SU-DHL-6 (cell line): ENCODE measurements around the gene IGFL3.

Experiments used
- H2AFZ ChIP-seq: fragments of 200-600 bp; sonication (generic); 2 replicates; pipeline ENCODE4 v1.6.1; 2014; ENCODE audit warnings: low read depth, mild to moderate bottlenecking, moderate library complexity, mixed read lengths, antibody characterized with exemption, low read length; ENCODE audit not compliant: severe bottlenecking
- H3F3A ChIP-seq: fragments of 200-600 bp; shearing (Covaris generic); 2 replicates; pipeline ENCODE4 v1.6.0; 2016; ENCODE audit warnings: antibody characterized with exemption, mild to moderate bottlenecking; ENCODE audit not compliant: insufficient read depth
- H3K27ac ChIP-seq: fragments of 200-600 bp; sonication (generic); 2 replicates; pipeline ENCODE4 v1.5.1; 2016; ENCODE audit warnings: low read depth, mild to moderate bottlenecking, low read length, moderate library complexity, mixed read lengths
- H3K27me3 ChIP-seq: fragments of 200-600 bp; sonication (generic), shearing (Covaris generic); 2 replicates; pipeline ENCODE4 v1.6.0; 2014; ENCODE audit warnings: mild to moderate bottlenecking, low read length
- H3K36me3 ChIP-seq: fragments of 200-600 bp; sonication (generic); 2 replicates; pipeline ENCODE4 v1.6.1; 2014; ENCODE audit warnings: mild to moderate bottlenecking, low read length, mixed read lengths
- H3K4me2 ChIP-seq: fragments of 300-600, 200-600 bp; shearing (Covaris generic), sonication (generic); 2 replicates; pipeline ENCODE4 v1.6.0; 2014; ENCODE audit warnings: low read length, low read depth, mild to moderate bottlenecking; ENCODE audit not compliant: poor library complexity, severe bottlenecking
- H3K4me3 ChIP-seq: fragments of 200-600 bp; sonication (generic); 2 replicates; pipeline ENCODE4 v1.5.1; 2014; ENCODE audit warnings: antibody characterized with exemption, low read length, mild to moderate bottlenecking, mixed read lengths; ENCODE audit not compliant: insufficient read depth, poor library complexity, severe bottlenecking
- H3K79me2 ChIP-seq: fragments of 200-600 bp; sonication (generic); 2 replicates; pipeline ENCODE4 v1.6.1; 2014; ENCODE audit warnings: mild to moderate bottlenecking, low read length, moderate library complexity; ENCODE audit not compliant: insufficient read depth
- H3K9ac ChIP-seq: fragments of 200-600 bp; sonication (generic); 2 replicates; pipeline ENCODE4 v1.7.0; 2014; ENCODE audit warnings: mild to moderate bottlenecking, low read length
- H3K9me2 ChIP-seq: fragments of 200-600 bp; sonication (generic); replicated peaks from 2 replicates; pipeline ENCODE4 v1.6.1; 2014; ENCODE audit warnings: low read length; ENCODE audit not compliant: insufficient read depth
- H3K9me3 ChIP-seq: fragments of 200-600 bp; sonication (generic); 2 replicates; pipeline ENCODE4 v1.6.1; 2014; ENCODE audit warnings: low read length, mixed read lengths; ENCODE audit not compliant: insufficient read depth
- H4K20me1 ChIP-seq: fragments of 200-600 bp; sonication (generic); 2 replicates; pipeline ENCODE4 v1.6.1; 2014; ENCODE audit warnings: low read depth, mild to moderate bottlenecking, antibody characterized with exemption, low read length, moderate library complexity, mixed read lengths
- EZH2phosphoT487 ChIP-seq: fragments of 200-600 bp; sonication (generic), shearing (Covaris generic); conservative IDR thresholded peaks from 2 replicates; pipeline ENCODE4 v1.6.1; 2018; ENCODE audit warnings: mild to moderate bottlenecking, antibody characterized with exemption, low read length, moderate library complexity, mixed read lengths
- TF ChIP-seq, protein P1 (sequence below): fragments of 200-600 bp; sonication (generic); IDR thresholded peaks from one replicate; pipeline ENCODE4 v1.5.1; 2017; ENCODE audit warnings: antibody characterized with exemption, mild to moderate bottlenecking, low read length, moderate library complexity; ENCODE audit not compliant: insufficient read depth, poor library complexity, severe bottlenecking

Gene IGFL3

DNA sequence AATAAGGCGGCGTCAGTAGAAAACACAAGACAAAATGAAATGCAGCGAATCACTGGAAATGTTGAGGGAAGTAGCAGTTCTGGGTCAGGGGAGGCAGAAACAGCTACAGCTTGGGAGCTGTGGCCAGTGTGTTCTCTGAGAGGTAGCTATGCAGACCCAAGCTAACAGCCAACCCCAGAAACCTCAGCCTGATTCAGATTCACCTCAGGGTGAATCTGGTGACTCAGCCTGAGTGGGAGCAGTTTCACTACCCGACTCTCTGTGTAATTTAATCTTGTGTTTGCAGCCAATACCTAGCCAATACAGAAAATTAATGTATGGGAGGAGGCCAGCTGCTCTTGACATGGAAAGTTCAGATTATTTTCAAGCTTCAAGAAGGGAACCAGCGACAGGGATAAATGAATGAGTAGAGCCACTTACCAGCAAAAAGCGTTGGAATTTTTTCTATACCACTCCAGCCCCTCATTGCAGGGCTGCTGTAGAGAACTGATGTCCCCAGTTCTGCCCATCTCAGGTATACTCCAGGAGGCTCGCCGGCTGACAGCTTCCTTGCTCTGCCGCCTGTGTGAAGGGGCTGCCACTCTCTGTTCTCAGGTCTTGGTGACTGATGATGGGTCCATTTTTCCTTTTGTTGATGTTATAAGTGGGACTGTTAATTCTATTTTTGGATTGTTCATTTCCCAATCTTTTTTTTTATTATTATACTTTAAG is 8.9 kb downstream of the IGFL3 start:
- Histone ChIP-seq H3K27me3 (no peaks in the 10 kb centered on the region), H3K9ac (no peak overlapping the region), H3K4me2 (no peak overlapping the region), H3K9me3 (no peaks in the 10 kb centered on the region), H3K79me2 (no peaks in the 10 kb centered on the region), H3F3A (no peaks in the 10 kb centered on the region), H3K27ac (no peak overlapping the region), H3K36me3 (no peaks in the 10 kb centered on the region), H3K4me3 (no peak overlapping the region), H2AFZ (no peak overlapping the region), H4K20me1 (no peaks in the 10 kb centered on the region; the same call in 1 of the 2 replicates), H3K9me2 (no peaks in the 10 kb centered on the region)
- TF ChIP-seq EZH2phosphoT487 = no peak
- TF ChIP-seq, protein P1, sequence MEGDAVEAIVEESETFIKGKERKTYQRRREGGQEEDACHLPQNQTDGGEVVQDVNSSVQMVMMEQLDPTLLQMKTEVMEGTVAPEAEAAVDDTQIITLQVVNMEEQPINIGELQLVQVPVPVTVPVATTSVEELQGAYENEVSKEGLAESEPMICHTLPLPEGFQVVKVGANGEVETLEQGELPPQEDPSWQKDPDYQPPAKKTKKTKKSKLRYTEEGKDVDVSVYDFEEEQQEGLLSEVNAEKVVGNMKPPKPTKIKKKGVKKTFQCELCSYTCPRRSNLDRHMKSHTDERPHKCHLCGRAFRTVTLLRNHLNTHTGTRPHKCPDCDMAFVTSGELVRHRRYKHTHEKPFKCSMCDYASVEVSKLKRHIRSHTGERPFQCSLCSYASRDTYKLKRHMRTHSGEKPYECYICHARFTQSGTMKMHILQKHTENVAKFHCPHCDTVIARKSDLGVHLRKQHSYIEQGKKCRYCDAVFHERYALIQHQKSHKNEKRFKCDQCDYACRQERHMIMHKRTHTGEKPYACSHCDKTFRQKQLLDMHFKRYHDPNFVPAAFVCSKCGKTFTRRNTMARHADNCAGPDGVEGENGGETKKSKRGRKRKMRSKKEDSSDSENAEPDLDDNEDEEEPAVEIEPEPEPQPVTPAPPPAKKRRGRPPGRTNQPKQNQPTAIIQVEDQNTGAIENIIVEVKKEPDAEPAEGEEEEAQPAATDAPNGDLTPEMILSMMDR = no peak

DNA sequence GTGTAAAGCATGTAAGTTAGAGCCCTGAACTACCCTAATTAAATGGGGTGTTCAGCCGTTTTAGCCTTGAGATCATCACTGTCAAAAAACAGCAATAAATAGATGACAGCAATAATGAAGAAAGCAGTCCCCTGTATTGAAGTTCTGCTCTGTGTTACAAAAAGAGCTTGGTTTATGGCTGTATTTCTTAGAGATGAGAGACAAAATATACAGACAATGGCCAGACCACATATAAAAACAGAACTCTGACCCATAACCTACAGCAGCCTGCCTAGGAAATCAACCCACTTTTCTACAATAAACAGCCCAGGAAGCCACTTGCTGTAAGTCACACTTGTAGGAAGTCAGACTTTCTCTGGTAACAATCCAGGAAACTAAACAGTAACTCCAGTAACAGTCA is 10.8 kb downstream of the IGFL3 start:
- Histone ChIP-seq H4K20me1 (no peaks in the 10 kb centered on the region; the same call in 1 of the 2 replicates), H3K9ac (no peak overlapping the region), H2AFZ (no peak overlapping the region), H3K9me3 (no peaks in the 10 kb centered on the region), H3K9me2 (no peaks in the 10 kb centered on the region), H3K4me3 (no peak overlapping the region), H3K4me2 (no peak overlapping the region), H3F3A (no peaks in the 10 kb centered on the region), H3K36me3 (no peaks in the 10 kb centered on the region), H3K27ac (no peak overlapping the region), H3K79me2 (no peaks in the 10 kb centered on the region), H3K27me3 (no peaks in the 10 kb centered on the region)
- TF ChIP-seq, protein P1 = no peak
- no peak for TF ChIP-seq EZH2phosphoT487

DNA sequence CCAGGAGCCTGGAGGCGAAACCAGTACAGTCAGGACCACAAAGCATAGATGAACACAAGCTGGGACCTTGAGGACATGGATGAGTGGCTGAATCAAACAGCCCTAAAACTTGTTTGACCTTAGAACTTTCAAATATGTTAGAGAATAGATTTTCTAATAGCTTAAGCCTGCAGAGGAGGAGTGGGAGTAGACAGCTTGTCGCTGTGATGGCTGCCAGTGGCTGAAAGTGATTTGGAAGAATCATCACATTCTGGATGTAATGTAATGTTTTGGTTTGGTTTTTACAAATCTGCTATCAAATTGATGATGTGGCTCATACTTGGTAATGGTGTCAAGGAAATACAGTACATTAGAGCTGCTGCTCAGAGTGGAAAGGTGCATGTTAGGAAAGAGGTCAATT is 12.0 kb downstream of the IGFL3 start:
- H3K4me2 ChIP-seq = no peak overlapping the region
- no peaks in the 10 kb centered on the region for H3K36me3 ChIP-seq
- no peaks in the 10 kb centered on the region for H3K79me2 ChIP-seq
- H3K9me3 ChIP-seq = no peaks in the 10 kb centered on the region
- H3F3A ChIP-seq = no peaks in the 10 kb centered on the region
- no peak overlapping the region for H2AFZ ChIP-seq
- H3K9ac ChIP-seq = no peak overlapping the region
- H3K9me2 ChIP-seq = no peaks in the 10 kb centered on the region
- H3K27me3 ChIP-seq = no peaks in the 10 kb centered on the region
- TF ChIP-seq, protein P1 = no peak
- TF ChIP-seq EZH2phosphoT487 = no peak
- H3K27ac ChIP-seq = no peak overlapping the region
- H3K4me3 ChIP-seq = no peak overlapping the region
- H4K20me1 ChIP-seq = no peaks in the 10 kb centered on the region; the same call in 1 of the 2 replicates
